HepG2 (cell line): ENCODE data around the gene SETD1B. TPM values are rescaled to one million over a fixed set of nuclear protein-coding genes. Genes with fewer than 3 reads are reported as not detected.
A peak's percentile ranks its signal among the peaks of the same experiment; 100 is the strongest.

Experiments
- CEBPZ ChIP-seq: IDR thresholded peaks from 2 replicates; pipeline ENCODE4 v1.6.1; 2012; ENCODE audit warnings: low read length, improper control_type of control experiment
- GATA4 ChIP-seq: sonication (generic); IDR thresholded peaks from 2 replicates; pipeline ENCODE4 v1.6.1; 2016; ENCODE audit warnings: antibody characterized with exemption, low read depth, borderline replicate concordance
- GTF2F1 ChIP-seq: fragments of 150-350 bp; IDR thresholded peaks from 2 replicates; pipeline ENCODE4 v1.6.1; 2014; ENCODE audit warnings: low read length
- NCOA1 ChIP-seq: sonication (generic); formaldehyde crosslinking; IDR thresholded peaks from 2 replicates; pipeline ENCODE4 v1.9.0; 2021; ENCODE audit warnings: missing genetic modification reagents
- NFE2L1 ChIP-seq: sonication (generic); formaldehyde crosslinking; IDR thresholded peaks from 2 replicates; pipeline ENCODE4 v1.4.0; 2020; ENCODE audit warnings: missing genetic modification reagents, mild to moderate bottlenecking, borderline replicate concordance
- NFIB ChIP-seq: sonication (generic); formaldehyde crosslinking; IDR thresholded peaks from 2 replicates; pipeline ENCODE4 v1.9.0; 2021; ENCODE audit warnings: missing genetic modification reagents, mild to moderate bottlenecking, borderline replicate concordance
- NFRKB ChIP-seq: fragments of 450-650 bp; IDR thresholded peaks from 2 replicates; pipeline ENCODE4 v1.6.1; 2017
- NR2F6 ChIP-seq, 2 experiments: IDR thresholded peaks; 2 replicates each; pipeline ENCODE4 v1.6.1; 2016; ENCODE audit warnings: antibody characterized with exemption in 1 of 2, mild to moderate bottlenecking in 1 of 2
- PTBP1 ChIP-seq: fragments of 200-400 bp; formaldehyde crosslinking; IDR thresholded peaks from 2 replicates; pipeline ENCODE4 v1.6.1; 2018; ENCODE audit warnings: low read length, low read depth; ENCODE audit not compliant: poor library complexity, severe bottlenecking
- SUZ12 ChIP-seq: fragments of 150-350 bp; IDR thresholded peaks from 2 replicates; pipeline ENCODE4 v1.6.1; 2014; ENCODE audit warnings: low read depth, low read length
- TCF7L2 ChIP-seq: IDR thresholded peaks from 2 replicates; pipeline ENCODE4 v1.6.1; 2011; ENCODE audit warnings: mild to moderate bottlenecking, low read depth, low read length, moderate library complexity
- TGIF2 ChIP-seq: IDR thresholded peaks from 2 replicates; pipeline ENCODE4 v1.6.1; 2016; ENCODE audit warnings: control low read depth, missing compliant biosample characterization
- ZBTB1 ChIP-seq: sonication (generic); formaldehyde crosslinking; IDR thresholded peaks from 2 replicates; pipeline ENCODE4 v1.4.0; 2020; ENCODE audit warnings: missing genetic modification reagents, borderline replicate concordance
- ZBTB4 ChIP-seq: sonication (generic); formaldehyde crosslinking; IDR thresholded peaks from 2 replicates; pipeline ENCODE4 v1.4.0; 2020; ENCODE audit warnings: missing genetic modification reagents, mild to moderate bottlenecking, borderline replicate concordance
- ZFP82 ChIP-seq: sonication (generic); formaldehyde crosslinking; IDR thresholded peaks from 2 replicates; pipeline ENCODE4 v1.5.1; 2020; ENCODE audit warnings: mild to moderate bottlenecking, missing genetic modification reagents, borderline replicate concordance
- ZFP91 ChIP-seq: sonication (generic); formaldehyde crosslinking; IDR thresholded peaks from 2 replicates; pipeline ENCODE4 v1.9.0; 2022; ENCODE audit warnings: missing genetic modification reagents, mild to moderate bottlenecking, borderline replicate concordance
- ZNF441 ChIP-seq: sonication (generic); formaldehyde crosslinking; IDR thresholded peaks from 2 replicates; pipeline ENCODE4 v1.7.0; 2021; ENCODE audit warnings: missing genetic modification reagents, borderline replicate concordance
- ZNF558 ChIP-seq: sonication (generic); formaldehyde crosslinking; IDR thresholded peaks from 2 replicates; pipeline ENCODE4 v1.9.0; 2022; ENCODE audit warnings: mild to moderate bottlenecking, missing genetic modification reagents, borderline replicate concordance
- ZNF605 ChIP-seq: sonication (generic); formaldehyde crosslinking; IDR thresholded peaks from 2 replicates; pipeline ENCODE4 v1.8.0; 2022; ENCODE audit warnings: mild to moderate bottlenecking, missing genetic modification reagents
- ZNF775 ChIP-seq: sonication (generic); formaldehyde crosslinking; IDR thresholded peaks from 2 replicates; pipeline ENCODE4 v1.4.0; 2020; ENCODE audit warnings: missing genetic modification reagents, mild to moderate bottlenecking, moderate library complexity, borderline replicate concordance
- ZZZ3 ChIP-seq: sonication (generic); formaldehyde crosslinking; IDR thresholded peaks from 2 replicates; pipeline ENCODE4 v1.4.0; 2020; ENCODE audit warnings: missing genetic modification reagents, mild to moderate bottlenecking, borderline replicate concordance
- polyA plus RNA-seq, 8 experiments: library from polyadenylated mRNA; depleted of rRNA in 3 of 8; stranded (reverse) in 7 of 8; unstranded in 1 of 8; fragments of >200 nt; fragmentation: Illumina TruSeq in 4 of 8; extraction: Trizol in 4 of 8; gene quantifications; 2 replicates each; pipeline versions ENCODE4 v1.2.1 to v1.2.3, GENCODE V29; 2011 to 2016; ENCODE audit warnings: low read depth in 4 of 8, missing spikeins in 1 of 8, mixed read lengths in 1 of 8; ENCODE audit not compliant: insufficient read depth in 1 of 8
- total RNA-seq, 5 experiments: library from RNA; depleted of rRNA; stranded (reverse); fragments of >200 nt; fragmentation: Illumina TruSeq; extraction: Trizol; gene quantifications; 2 replicates each; pipeline ENCODE4 v1.2.3, GENCODE V29; 2016; ENCODE audit warnings: low read depth in 1 of 5

The SETD1B gene
- total and polyA plus RNA-seq, 2 of the 13 experiments (the other 11 are each of a cell fraction or from before 2014, with no cell fraction given), result 1.1 to 1.4 TPM

DNA sequence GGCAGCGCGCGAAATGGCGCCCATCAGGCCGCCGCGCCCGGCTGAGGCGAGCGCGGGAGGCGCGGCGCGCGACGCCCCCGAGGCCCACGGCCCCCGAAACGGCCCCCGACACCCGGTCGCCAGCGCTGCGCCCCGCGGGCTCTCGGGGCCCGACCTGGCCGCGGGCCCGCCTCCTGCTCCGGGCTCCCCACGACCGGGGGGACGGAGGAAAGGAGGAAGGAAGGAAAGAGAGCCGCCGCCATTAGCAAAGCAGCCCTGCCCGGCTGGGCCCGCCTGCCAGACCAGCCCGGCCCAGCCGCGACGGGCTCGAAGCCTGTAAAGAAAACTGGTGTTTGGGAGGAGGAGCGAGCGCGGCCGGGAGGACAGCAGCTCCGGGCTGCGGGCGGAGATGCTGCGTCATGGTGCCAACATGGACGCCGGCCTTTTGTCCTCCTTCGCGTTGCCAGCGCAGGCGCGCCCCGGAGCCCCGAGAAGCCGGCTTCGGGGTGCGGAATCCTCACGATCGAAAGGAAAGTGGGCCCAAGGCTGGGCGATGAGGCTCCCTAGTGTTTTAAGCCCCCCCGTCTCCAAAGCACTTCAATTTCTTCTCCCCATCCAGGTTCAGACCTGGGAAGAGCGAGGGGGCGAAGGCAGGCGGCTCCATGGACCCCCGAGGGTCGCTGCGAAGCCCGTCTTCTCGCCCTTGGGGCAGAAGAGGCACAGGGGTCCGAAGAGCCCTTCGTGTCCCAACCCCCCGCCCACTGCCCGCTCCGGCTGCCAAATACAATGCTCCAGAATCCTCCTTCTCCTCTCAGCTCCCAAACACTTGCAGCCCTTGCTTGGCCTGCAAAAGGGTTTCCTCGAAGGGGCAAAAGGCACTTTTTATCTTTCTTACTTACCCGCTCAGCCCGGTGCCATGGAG is 2.9 kb upstream of the SETD1B start (continued):
- no peak for TF ChIP-seq ZBTB4
- TF ChIP-seq ZNF605, result peak; percentile 46; the same call in 1 of the 2 replicates
- TF ChIP-seq ZNF775, result no peak
- TF ChIP-seq TGIF2 (CRISPR knock-in tag), result peak; percentile 45; the same call in 1 of the 2 replicates
- no peak for TF ChIP-seq NR2F6 (IDR thresholded peaks at IDR 0.05)
- no peak for TF ChIP-seq NR2F6 (CRISPR knock-in tag; IDR thresholded peaks at IDR 0.05)
- no peak for TF ChIP-seq TCF7L2
- peak; percentile 38; the same call in 1 of the 2 replicates for TF ChIP-seq ZNF558 (CRISPR knock-in tag)
- peak; percentile 38; the same call in 1 of the 2 replicates for TF ChIP-seq ZFP91
- no peak for TF ChIP-seq ZZZ3 (CRISPR knock-in tag)
- TF ChIP-seq NCOA1 (CRISPR knock-in tag), result no peak
- no peak for TF ChIP-seq GATA4
- TF ChIP-seq SUZ12, result no peak
- TF ChIP-seq ZBTB1 (CRISPR knock-in tag), result no peak
- TF ChIP-seq GTF2F1, result no peak
- TF ChIP-seq NFRKB, result 0 out of 2 replicates have a peak, but pooled peaks have one; percentile 43
- TF ChIP-seq ZFP82 (CRISPR knock-in tag), result no peak
- TF ChIP-seq CEBPZ, result no peak
- TF ChIP-seq ZNF441 (CRISPR knock-in tag), result 0 out of 2 replicates have a peak, but pooled peaks have one; percentile 10
- TF ChIP-seq NFIB (CRISPR knock-in tag), result no peak
- TF ChIP-seq PTBP1, result no peak
- TF ChIP-seq NFE2L1 (CRISPR knock-in tag), result peak; percentile 96
